WI38 (cell line): ENCODE results near the gene METRN.

Source experiments
- H3K4me3 ChIP-seq: 2 replicates; pipeline ENCODE4 v1.5.1; 2011; ENCODE audit warnings: low read depth, mild to moderate bottlenecking, control low read depth, low read length
- CTCF ChIP-seq: IDR thresholded peaks from 2 replicates; pipeline ENCODE4 v1.5.1; 2012; ENCODE audit warnings: low read depth, mild to moderate bottlenecking, control low read depth, low read length

Gene METRN

DNA sequence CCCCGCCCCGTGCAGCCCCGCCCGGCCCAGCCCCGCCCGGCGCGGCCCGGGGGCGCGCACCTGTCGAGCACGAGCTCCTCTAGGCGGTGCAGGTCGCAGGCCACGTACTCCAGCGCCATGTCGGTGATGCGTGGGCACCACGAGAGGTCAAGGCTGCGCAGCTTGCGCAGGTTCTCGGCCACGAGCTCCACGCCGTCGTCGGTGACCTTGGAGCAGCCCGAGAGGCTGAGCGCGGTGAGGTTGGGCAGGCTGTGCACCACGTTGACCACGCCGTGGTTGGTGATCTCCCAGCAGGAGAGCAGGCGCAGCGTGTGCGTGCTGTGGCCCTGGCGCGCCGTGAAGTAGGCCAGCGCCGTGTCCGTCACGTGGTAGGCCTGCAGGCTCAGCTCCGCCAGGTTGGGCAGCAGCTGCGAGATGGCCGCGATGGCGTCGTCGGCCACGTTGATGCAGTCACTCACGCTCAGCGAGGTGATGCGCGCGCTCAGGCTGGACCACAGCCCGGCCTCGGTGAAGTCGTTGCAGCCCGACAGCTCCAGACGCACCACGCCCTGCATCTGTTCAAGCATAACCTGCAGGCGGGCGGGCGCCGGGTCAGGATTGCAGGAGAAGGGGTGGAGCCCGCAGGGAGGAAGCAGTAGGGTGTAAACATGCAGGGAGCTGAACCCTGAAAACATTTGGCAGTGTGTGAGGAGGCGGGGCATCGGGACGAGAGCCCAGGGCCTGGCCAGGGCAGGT lies 19.4 kb upstream of the METRN start:
- TF ChIP-seq CTCF: no peak
- no peak overlapping the region for H3K4me3 ChIP-seq

DNA sequence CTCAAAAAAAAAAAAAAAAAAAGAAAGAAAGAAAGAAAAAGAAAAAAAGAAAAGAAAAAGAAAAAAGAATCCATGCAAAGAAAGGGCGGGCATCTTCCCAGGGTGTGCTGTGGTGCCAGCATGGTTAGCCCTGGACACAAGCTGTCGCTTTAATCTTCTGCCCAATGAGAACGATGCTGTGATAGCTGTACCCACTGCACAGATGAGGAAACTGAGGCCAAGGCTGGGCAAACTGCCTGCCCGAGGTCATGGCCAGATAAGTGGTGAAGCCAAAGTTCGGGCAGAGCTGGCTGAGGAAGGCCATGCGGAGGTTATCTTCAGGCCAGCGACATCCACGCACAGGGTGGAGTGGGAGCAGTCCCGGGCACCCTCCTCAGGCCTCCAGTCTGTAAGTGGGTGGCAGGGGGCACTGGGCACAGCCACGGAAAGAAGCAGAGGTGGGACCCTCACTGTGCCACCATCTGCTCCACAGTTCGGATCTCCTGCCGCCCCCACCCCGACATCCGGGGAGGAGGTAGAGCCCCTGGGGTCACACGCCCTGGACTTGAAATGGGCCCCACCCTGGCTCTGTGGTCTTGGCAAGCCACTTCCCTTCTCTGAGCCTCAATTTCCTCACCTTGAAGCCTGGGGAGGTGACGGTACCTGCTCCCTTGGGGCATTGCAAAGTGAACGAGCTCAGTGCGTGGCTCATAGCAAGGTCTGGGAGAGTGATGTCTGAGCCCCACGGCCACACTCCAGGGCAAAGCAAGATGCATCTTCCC lies 15.8 kb upstream of the METRN start:
- no peak overlapping the region for H3K4me3 ChIP-seq
- TF ChIP-seq CTCF: no peak

GRCh38 chr16:700684-701584 lies 14.0 kb upstream of the METRN start:
- TF ChIP-seq CTCF: no peak
- H3K4me3 ChIP-seq: no peak overlapping the region

- no peak for TF ChIP-seq CTCF
- no peak overlapping the region for H3K4me3 ChIP-seq
Observed at GRCh38 chr16:702341-702740, 12.6 kb upstream of the METRN start.

GRCh38 chr16:703406-703805 lies 11.5 kb upstream of the METRN start:
- H3K4me3 ChIP-seq: no peak overlapping the region
- TF ChIP-seq CTCF: no peak

- no peak for TF ChIP-seq CTCF
- no peak overlapping the region for H3K4me3 ChIP-seq
Observed at GRCh38 chr16:704047-704446, 10.9 kb upstream of the METRN start.
